ENCODE data around the gene NME5.

NME5 gene

DNA sequence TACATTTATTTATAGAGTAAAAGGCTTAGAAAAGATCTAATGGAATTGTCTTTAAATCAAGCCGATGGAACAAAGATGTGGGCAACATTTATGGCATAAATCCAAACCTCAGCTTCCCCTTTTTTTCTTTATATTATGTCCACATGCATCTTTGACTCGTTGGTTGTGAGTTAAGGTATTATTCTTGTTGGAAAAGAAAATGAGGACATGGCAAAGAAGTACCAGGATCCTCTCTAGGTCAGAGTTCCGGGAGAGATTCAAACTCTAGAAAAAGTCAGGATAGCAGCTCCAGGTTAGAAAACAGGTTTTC is 508 bp upstream of the NME5 start:
- DNase-seq (ENCODE audit: low read depth in 2 of 3, low spot score in 1 of 3): no peak

DNA sequence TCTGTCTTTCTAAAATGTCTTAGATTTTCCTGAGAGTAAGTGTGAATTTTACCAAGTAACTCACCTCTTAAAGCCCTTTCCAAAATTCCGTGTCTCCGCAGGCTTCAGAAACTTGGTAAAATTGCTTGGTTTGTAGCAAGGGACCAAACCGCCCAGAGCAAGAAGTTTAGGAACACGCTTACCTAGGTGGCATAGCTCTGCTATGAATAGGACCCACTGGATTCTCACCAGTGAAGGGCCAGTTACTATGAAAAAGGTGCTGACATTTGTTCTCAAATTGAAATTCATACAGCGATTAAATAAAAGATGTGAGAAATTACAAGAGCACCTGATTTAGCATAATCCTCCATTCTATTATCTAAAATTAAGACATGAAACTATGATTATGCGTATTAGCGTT is 6.7 kb downstream of the NME5 start:
- no peak for DNase-seq (ENCODE audit: low read depth in 2 of 3, low spot score in 1 of 3)

- DNase-seq (ENCODE audit: low read depth in 2 of 3, low spot score in 1 of 3): no peak
Measured at GRCh38 chr5:138129347-138129746, 9.9 kb downstream of the NME5 start.

GRCh38 chr5:138128334-138128733 is 10.9 kb downstream of the NME5 start:
- no peak for DNase-seq (ENCODE audit: low read depth in 2 of 3, low spot score in 1 of 3)

GRCh38 chr5:138115254-138115653 is 24.0 kb downstream of the NME5 start:
- DNase-seq (ENCODE audit: low read depth in 2 of 3, low spot score in 1 of 3): no peak

GRCh38 chr5:138111937-138112336 is 27.3 kb downstream of the NME5 start:
- DNase-seq (ENCODE audit: low read depth in 2 of 3, low spot score in 1 of 3): no peak

DNA sequence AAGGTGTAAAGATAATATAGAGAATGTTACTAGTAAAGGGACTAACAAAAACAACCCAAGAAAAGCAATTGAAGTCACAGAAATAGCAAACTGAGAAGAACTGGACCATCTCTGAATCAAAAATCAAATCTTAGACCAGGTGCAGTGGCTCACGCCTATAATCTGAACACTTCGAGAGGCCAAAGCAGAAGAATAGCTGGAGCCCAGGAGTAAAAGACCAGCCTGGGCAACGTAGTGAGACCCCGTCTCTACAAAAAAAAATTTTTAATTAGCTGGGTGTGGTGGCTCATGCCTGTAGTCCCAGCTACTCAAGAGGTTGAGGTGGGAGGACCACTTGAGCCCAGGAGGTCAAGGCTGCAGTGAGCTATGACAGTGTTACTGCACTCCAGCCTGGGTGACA is 28.0 kb downstream of the NME5 start:
- DNase-seq (ENCODE audit: low read depth in 2 of 3, low spot score in 1 of 3): no peak

DNA sequence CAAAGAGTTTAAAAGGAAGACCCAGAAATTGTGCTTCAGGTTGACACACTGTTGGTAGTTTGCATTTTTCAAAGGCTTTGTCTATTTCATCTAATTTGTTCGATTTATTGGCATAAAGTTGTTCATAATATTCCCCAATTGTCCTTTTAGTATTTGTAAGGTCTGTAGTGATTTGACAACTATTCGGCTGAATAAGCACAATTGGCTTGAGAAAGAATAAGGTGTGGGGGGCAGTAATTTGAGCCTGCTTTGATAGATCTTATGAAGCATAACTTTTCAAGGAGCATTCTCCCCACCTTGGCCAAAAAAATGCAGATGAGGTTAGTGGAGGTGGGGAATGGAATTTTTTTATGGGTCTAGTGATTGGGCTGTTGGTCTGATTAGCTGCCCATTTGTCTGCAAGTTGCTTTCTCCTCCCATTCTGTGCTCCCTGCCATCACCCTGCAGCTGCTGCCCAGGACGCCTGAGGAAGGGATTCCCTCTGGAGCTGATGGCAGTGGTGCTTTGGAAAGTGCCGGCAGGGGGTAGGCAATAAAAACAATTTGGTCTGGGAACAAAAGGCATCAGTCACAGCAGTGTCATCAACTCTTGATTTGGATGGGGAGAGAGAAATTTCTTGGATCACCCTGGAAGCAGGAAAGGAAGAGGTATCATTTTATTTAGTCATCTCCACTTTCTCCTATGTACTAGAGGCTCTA is 28.8 kb downstream of the NME5 start:
- DNase-seq (ENCODE audit: low read depth in 2 of 3, low spot score in 1 of 3): no peak

GRCh38 chr5:138109463-138110265 is 29.6 kb downstream of the NME5 start:
- no peak for DNase-seq (ENCODE audit: low read depth in 2 of 3, low spot score in 1 of 3)

- DNase-seq (ENCODE audit: low read depth in 2 of 3, low spot score in 1 of 3): no peak
Measured at GRCh38 chr5:138107213-138107612, 32.0 kb downstream of the NME5 start.

GRCh38 chr5:138105709-138106108 is 33.5 kb downstream of the NME5 start:
- DNase-seq (ENCODE audit: low read depth in 2 of 3, low spot score in 1 of 3): no peak

DNA sequence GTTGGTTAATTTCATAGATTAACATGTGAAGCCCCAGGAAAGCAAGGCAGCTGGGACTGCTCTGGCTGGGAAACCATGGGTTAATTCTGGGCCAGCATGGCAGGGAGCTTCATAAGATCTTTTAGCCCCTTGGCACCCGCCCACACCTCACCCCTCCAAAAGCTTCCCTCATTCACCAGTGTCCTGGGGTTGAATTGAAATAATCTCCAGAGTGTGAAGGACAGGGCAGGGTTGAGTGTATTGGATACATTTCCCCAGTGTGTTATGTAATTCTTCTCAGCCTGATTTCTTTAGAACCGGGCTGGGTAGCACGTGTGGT is 36.0 kb downstream of the NME5 start:
- no peak for DNase-seq (ENCODE audit: low read depth in 2 of 3, low spot score in 1 of 3)

DNA sequence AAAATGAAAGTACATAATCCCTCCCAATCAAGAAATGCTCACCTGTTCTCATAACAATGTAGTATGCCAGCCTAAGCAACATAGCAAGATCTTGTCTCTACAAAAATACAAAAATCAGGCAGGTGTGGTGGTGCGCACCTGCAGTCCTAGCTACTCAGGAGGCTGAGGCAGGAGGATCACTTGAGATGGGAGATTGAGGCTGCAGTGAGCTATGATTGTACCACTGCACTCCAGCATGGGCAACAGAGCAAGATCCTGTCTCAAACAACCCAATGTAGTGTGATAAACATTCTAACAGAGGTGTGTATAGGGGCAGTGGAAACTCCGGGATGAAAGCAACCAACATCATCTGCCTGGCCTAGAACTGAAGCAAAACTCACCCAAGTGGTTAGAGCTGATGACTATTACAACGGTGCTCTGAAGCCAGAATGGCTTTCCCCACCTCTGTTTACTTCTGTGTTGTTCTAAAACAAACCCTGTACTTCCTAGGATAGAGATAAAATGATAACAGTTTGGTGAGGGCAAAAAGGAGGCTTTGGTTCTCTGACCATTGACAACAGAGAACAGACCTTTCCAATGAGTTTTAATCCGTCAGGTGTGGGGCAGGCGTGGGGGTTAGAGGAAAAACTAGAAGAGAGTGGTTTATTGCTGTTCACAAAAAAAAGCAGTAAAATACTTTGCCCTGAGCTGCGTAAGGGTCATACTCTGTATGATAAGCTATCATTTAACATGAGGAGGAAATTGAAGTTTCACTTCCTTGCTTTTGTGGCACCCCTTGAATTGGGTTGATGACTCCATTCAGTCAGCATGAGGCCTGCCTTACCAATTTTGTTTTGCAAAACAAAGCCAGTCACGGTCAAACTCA is 36.5 kb downstream of the NME5 start:
- DNase-seq (ENCODE audit: low read depth in 2 of 3, low spot score in 1 of 3): no peak

- DNase-seq (ENCODE audit: low read depth in 2 of 3, low spot score in 1 of 3): no peak
Measured at GRCh38 chr5:138096997-138097828, 42.0 kb downstream of the NME5 start.

DNA sequence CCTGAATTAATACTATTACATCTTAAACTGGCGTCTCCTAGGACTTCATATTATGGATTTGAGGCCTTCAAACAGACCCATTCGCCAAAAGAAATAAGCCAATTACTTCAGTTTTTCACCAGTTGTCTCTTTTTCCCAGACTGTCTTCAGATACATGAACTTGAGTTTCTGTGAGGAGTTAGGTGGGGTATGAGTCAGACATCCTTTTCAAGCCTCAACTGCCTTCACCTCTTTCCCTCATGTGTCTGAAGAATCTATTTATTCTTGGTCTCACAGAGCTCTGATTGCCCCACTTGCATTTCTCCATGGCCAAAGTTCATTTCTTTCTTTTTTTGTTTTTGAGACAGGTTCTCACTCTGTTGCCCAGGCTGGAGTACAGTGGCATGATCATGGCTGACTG is 42.9 kb downstream of the NME5 start:
- no peak for DNase-seq (ENCODE audit: low read depth in 2 of 3, low spot score in 1 of 3)

- no peak for DNase-seq (ENCODE audit: low read depth in 2 of 3, low spot score in 1 of 3)
Measured at GRCh38 chr5:138095100-138095907, 43.9 kb downstream of the NME5 start.

DNA sequence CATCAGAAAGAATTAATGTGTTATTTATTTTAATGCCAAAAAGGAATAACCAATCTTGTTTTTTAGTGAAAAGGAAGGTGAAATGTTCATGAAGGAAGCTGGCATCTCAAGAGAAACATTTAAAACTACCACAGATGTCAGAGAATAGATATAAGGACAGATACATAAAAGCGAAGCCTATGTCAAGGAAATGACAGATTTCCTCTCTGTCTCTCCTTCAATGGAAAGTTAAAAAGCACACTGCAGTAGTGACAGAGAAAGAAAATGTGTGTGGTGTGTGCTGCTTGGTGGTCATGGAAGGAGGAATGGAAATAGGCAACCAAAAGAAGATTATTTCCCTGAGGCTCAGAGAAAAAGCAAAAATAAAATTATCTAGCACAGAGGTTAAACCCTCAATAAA is 46.2 kb downstream of the NME5 start:
- DNase-seq (ENCODE audit: low read depth in 2 of 3, low spot score in 1 of 3): no peak

GRCh38 chr5:138092301-138092700 is 46.9 kb downstream of the NME5 start:
- DNase-seq (ENCODE audit: low read depth in 2 of 3, low spot score in 1 of 3): no peak

- no peak for DNase-seq (ENCODE audit: low read depth in 2 of 3, low spot score in 1 of 3)
Measured at GRCh38 chr5:138091685-138092084, 47.5 kb downstream of the NME5 start.

DNA sequence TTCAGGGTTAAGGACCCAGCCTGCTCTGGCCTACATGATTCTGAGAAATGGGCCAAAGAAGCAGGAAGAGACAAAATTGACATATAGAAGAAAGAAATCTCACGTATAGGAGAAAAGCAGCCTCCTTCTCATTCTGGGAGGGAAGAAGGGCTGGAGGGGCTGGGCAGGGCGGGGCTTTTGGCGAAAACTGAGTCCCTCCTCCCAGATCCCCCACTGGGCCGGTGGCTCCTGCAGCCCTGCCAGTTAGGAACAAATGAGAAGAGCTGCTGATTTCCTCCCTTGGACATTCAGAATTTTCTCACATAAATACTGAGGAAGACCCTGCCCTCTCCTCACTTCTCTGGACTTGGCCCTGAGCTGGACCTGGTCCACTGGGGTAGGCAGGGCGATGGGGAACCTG is 55.5 kb downstream of the NME5 start, which contains the start of gene WNT8A:
WNT8A (plus strand) TSS at position 332 of the 400 bp plus-strand sequence. CDS start 95 bp downstream, outside the sequence.
- DNase-seq (ENCODE audit: low read depth in 2 of 3, low spot score in 1 of 3): no peak
